Activated CD8-positive, alpha-beta T cell treated with anti-CD3 and anti-CD28 coated beads for 36 hours (primary cell): Measurements from ENCODE around the gene IL36A. TPM values are rescaled to one million over a fixed set of nuclear protein-coding genes. Genes with fewer than 3 reads are reported as not detected.

Experiments
- ATAC-seq: fragments of 200-7000 bp; cut with Tn5 transposase; one replicate; pipeline ENCODE4 v1.10.0; 2021; ENCODE audit warnings: mild to moderate bottlenecking, moderate library complexity
- CTCF ChIA-PET: fragments of 350-600 bp; sonication (Branson Sonifier 250); formaldehyde crosslinking; loops from one replicate; lab custom pipeline; 2021; ENCODE audit warnings: antibody characterized with exemption; lab: Charles Lee
- POLR2A ChIA-PET: fragments of 350-600 bp; sonication (Branson Sonifier 250); formaldehyde crosslinking; loops from one replicate; lab custom pipeline; 2021; ENCODE audit warnings: antibody characterized with exemption; lab: Charles Lee
- DNase-seq: peaks from one replicate; pipeline ENCODE4 v3.0.0-alpha.2; 2020
- H3K27ac Mint-ChIP-seq: one replicate; pipeline ENCODE4 v1.8.0; 2021; ENCODE audit warnings: mild to moderate bottlenecking, mixed read lengths
- H3K27me3 Mint-ChIP-seq: one replicate; pipeline ENCODE4 v1.8.0; 2021; ENCODE audit warnings: mixed read lengths
- H3K36me3 Mint-ChIP-seq: one replicate; pipeline ENCODE4 v1.8.0; 2021; ENCODE audit warnings: low read depth, mixed read lengths
- H3K4me1 Mint-ChIP-seq: one replicate; pipeline ENCODE4 v1.8.0; 2021; ENCODE audit warnings: low read depth, mixed read lengths
- H3K4me3 Mint-ChIP-seq: one replicate; pipeline ENCODE4 v1.8.0; 2021; ENCODE audit warnings: mild to moderate bottlenecking, moderate library complexity, mixed read lengths
- H3K9me3 Mint-ChIP-seq: one replicate; pipeline ENCODE4 v1.8.0; 2021; ENCODE audit warnings: mixed read lengths
- intact Hi-C: fragments of 100-400 bp; cut with micrococcal nuclease; formaldehyde crosslinking; loops from one replicate; pipeline ENCODE4 v1.10.0; 2022
- total RNA-seq, 2 experiments: library from RNA; stranded (reverse); gene quantifications; one replicate each; pipeline ENCODE4 v1.2.3, GENCODE V29; 2021
- TF ChIP-seq, protein P1 (sequence below): fragments of 200-600 bp; IDR thresholded peaks from one replicate; pipeline ENCODE4 v1.8.0; 2022; ENCODE audit warnings: antibody characterized with exemption, mild to moderate bottlenecking

IL36A gene
- total RNA-seq, 2 experiments from 2014 or later: not detected

DNA sequence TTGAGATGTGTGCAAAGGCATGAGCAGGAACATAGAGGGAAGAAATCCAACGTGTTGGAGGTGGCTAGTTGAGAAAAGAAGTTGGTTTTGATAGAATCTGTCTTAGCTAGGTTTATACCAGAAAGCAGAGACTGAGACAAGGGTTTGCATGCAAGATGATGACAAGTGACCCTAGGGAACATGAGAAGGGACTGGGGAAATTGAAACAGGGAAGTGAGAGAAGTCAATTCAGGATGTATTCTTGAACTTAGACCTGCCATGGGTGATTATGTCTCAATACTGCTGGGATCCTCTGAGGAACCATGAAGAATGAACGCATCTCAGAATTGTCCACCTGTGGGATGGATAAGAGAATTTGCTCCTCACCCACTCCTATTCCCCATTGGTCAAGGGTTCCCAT lies 20.5 kb downstream of the IL36A start:
- DNase-seq (no peak), ATAC-seq (no peak)
- Mint-ChIP-seq H3K27me3 (peaks cover 3% of the 10 kb centered on the region), H3K4me1 (no peaks in the 10 kb centered on the region), H3K9me3 (no peaks in the 10 kb centered on the region), H3K36me3 (no peaks in the 10 kb centered on the region), H3K4me3 (no peak overlapping the region), H3K27ac (no peak overlapping the region)
- intact Hi-C loops: no loop called here
- POLR2A ChIA-PET: no interaction called here
- TF ChIP-seq, protein P1, sequence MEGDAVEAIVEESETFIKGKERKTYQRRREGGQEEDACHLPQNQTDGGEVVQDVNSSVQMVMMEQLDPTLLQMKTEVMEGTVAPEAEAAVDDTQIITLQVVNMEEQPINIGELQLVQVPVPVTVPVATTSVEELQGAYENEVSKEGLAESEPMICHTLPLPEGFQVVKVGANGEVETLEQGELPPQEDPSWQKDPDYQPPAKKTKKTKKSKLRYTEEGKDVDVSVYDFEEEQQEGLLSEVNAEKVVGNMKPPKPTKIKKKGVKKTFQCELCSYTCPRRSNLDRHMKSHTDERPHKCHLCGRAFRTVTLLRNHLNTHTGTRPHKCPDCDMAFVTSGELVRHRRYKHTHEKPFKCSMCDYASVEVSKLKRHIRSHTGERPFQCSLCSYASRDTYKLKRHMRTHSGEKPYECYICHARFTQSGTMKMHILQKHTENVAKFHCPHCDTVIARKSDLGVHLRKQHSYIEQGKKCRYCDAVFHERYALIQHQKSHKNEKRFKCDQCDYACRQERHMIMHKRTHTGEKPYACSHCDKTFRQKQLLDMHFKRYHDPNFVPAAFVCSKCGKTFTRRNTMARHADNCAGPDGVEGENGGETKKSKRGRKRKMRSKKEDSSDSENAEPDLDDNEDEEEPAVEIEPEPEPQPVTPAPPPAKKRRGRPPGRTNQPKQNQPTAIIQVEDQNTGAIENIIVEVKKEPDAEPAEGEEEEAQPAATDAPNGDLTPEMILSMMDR: no peak
- CTCF ChIA-PET: no interaction called here

GRCh38 chr2:113027691-113028090 lies 22.4 kb downstream of the IL36A start:
- DNase-seq: no peak
- POLR2A ChIA-PET: no interaction called here
- Mint-ChIP-seq H3K9me3 (no peaks in the 10 kb centered on the region), H3K4me3 (no peak overlapping the region), H3K27ac (no peak overlapping the region), H3K4me1 (no peaks in the 10 kb centered on the region), H3K36me3 (no peaks in the 10 kb centered on the region), H3K27me3 (peaks cover 3% of the 10 kb centered on the region)
- ATAC-seq: no peak
- TF ChIP-seq, protein P1: no peak
- CTCF ChIA-PET: no interaction called here
- intact Hi-C loops: no loop called here

DNA sequence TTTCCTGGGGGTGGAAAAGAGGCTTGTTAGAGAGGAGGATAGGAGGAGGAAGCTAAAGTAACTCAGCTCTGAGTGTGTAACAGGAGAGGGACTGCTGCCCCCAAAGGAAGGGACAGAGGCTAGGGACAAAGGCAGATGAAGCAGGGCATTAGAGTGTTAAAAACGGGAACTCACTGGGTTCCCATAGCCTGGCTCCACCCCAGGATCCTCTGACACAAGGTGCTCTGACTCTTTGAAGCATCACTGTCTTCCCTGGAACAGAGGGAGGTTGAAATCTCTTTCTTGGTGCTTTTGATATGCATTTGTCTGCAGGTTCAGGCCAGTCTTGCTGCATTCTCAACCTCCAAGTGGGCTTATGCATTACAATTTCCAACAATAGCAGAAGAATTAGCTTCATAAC lies 22.9 kb downstream of the IL36A start:
- intact Hi-C loops: no loop called here
- ATAC-seq: no peak
- H3K4me3 Mint-ChIP-seq: no peak overlapping the region
- H3K9me3 Mint-ChIP-seq: no peaks in the 10 kb centered on the region
- ChIA-PET CTCF (no interaction called here), POLR2A (no interaction called here)
- TF ChIP-seq, protein P1: no peak
- peaks cover 3% of the 10 kb centered on the region for H3K27me3 Mint-ChIP-seq
- no peaks in the 10 kb centered on the region for H3K36me3 Mint-ChIP-seq
- DNase-seq: no peak
- H3K27ac Mint-ChIP-seq: no peak overlapping the region
- no peaks in the 10 kb centered on the region for H3K4me1 Mint-ChIP-seq

DNA sequence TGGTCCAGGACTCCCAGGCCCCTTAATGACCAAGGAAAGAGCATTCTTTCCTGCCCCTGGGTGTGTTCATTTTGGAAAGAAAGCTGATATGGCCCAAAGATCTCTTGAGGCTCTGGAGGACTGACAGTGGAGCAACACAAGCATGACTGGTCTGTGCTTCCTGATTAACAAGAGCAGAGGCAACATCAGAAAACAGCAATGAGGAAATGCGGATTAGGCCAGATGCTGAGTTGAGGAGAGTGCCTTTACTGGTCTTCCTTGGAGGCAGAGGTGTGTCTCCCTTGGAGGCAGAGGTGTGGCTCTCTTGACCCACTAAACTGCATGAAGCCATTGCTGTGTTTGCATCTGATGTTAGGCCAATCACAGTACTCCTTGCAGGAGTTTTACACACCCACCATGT lies 27.5 kb downstream of the IL36A start:
- H3K4me1 Mint-ChIP-seq: no peaks in the 10 kb centered on the region
- DNase-seq (no peak), ATAC-seq (no peak)
- H3K27me3 Mint-ChIP-seq: no peaks in the 10 kb centered on the region
- POLR2A ChIA-PET: no interaction called here
- no peak overlapping the region for H3K27ac Mint-ChIP-seq
- intact Hi-C loops: no loop called here
- TF ChIP-seq, protein P1: no peak
- H3K4me3 Mint-ChIP-seq: no peak overlapping the region
- CTCF ChIA-PET: interaction anchor here (1.0 kb wide), 1 partner anchor 91 kb away, joined by 3 read pairs; no protein-coding TSS in a partner anchor
- H3K36me3 Mint-ChIP-seq: no peaks in the 10 kb centered on the region
- no peaks in the 10 kb centered on the region for H3K9me3 Mint-ChIP-seq

DNA sequence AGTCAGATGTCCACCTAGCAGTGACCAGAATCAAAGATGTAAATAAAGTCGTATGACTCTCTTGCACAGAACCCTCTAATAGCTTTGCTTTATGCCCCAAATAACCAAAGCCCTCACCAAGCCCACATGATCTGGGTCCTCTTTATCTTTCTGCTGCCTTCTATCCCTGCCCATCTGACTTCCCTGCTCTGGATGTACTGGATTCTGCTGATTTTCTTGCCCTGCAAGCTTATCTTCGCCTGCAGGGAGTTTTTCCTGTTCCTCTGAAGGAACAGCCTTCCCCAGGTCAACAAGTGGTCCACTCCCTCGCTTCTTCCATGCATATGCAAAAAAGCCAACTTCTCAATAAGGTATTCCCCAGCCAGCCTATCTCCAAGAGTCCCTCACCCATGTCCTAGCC lies 28.8 kb downstream of the IL36A start:
- Mint-ChIP-seq H3K36me3 (no peaks in the 10 kb centered on the region), H3K4me3 (no peak overlapping the region), H3K27ac (no peak overlapping the region), H3K27me3 (no peaks in the 10 kb centered on the region), H3K4me1 (no peaks in the 10 kb centered on the region), H3K9me3 (no peaks in the 10 kb centered on the region)
- intact Hi-C loops: no loop called here
- TF ChIP-seq, protein P1: no peak
- POLR2A ChIA-PET: no interaction called here
- ATAC-seq (no peak), DNase-seq (no peak)
- CTCF ChIA-PET: interaction anchor here (1.0 kb wide), 1 partner anchor 8 kb away, joined by 3 read pairs; no protein-coding TSS in a partner anchor
